HepG2 (cell line): Measurements from ENCODE around the gene IL2RA. TPM values are rescaled to one million over a fixed set of nuclear protein-coding genes. Genes with fewer than 3 reads are reported as not detected.
"Not testable (repeated sequence)": the region's sequence is repeated elsewhere in the genome, so short reads cannot be mapped to it uniquely, and the experiment has no call there.

Experiments
- ATAC-seq: fragments of 200-7000 bp; cut with Tn5 transposase; 3 replicates; pipeline ENCODE4 v1.9.1; 2020; ENCODE audit warnings: mild to moderate bottlenecking, moderate library complexity
- BruUV-seq: library from RNA; stranded (reverse); fragments of 400-500 nt; replicated peaks from 2 replicates; lab custom pipeline; 2021; lab: Mats Ljungman, UMichigan
- CTCF ChIA-PET: fragments of 300-600 bp; formaldehyde crosslinking; extraction: SDS; loops from one replicate; lab custom pipeline; 2021; ENCODE audit warnings: low total read pairs, inconsistent platforms, low intra/inter-chr PET ratio; lab: Yijun Ruan, JAX
- POLR2A ChIA-PET: fragments of 350-600 bp; sonication (Branson Sonifier 250); formaldehyde crosslinking; loops from one replicate; lab custom pipeline; 2020; ENCODE audit warnings: antibody characterized with exemption, inconsistent platforms; lab: Yijun Ruan, JAX
- DNase-seq: peaks from one replicate; pipeline ENCODE4 v3.0.0-alpha.2; 2015; ENCODE audit warnings: low spot score
- FAIRE-seq: peaks from 3 replicates; lab custom pipeline; 2011; peaks lifted over from hg19 to GRCh38; lab: Jason Lieb, UNC
- H2AFZ ChIP-seq: one replicate; pipeline ENCODE4 v1.6.1; 2011; ENCODE audit warnings: low read length, inconsistent platforms
- H3K27ac ChIP-seq: fragments of 300-600 bp; 3 replicates; pipeline ENCODE4 v1.8.0; 2011; ENCODE audit warnings: mixed run types, mild to moderate bottlenecking, mixed read lengths, low read length, inconsistent platforms; ENCODE audit not compliant: insufficient read depth; ENCODE audit errors: extremely low read length
- H3K27me3 ChIP-seq, 2 experiments: fragments of 200-600 bp in 1 of 2; 2 replicates in 1 of 2; 3 replicates in 1 of 2; pipeline versions ENCODE4 v1.6.0 to v1.8.0; 2011; ENCODE audit warnings: low read length in 2 of 2, mild to moderate bottlenecking in 2 of 2, moderate library complexity in 2 of 2, inconsistent platforms in 1 of 2; ENCODE audit not compliant: insufficient read depth in 2 of 2, control insufficient read depth in 1 of 2
- H3K36me3 ChIP-seq, 2 experiments: fragments of 200-600 bp in 1 of 2; replicated peaks in 1 of 2; 2 replicates in 1 of 2; 3 replicates in 1 of 2; pipeline versions ENCODE4 v1.5.1 to v1.8.0; 2011; ENCODE audit warnings: low read length in 2 of 2, inconsistent platforms in 1 of 2; ENCODE audit not compliant: insufficient read depth in 2 of 2, control insufficient read depth in 1 of 2
- H3K4me1 ChIP-seq: 2 replicates; pipeline ENCODE4 v1.5.1; 2012; ENCODE audit warnings: low read length, inconsistent platforms; ENCODE audit not compliant: insufficient read depth
- H3K4me2 ChIP-seq: 2 replicates; pipeline ENCODE4 v1.6.0; 2011; ENCODE audit warnings: low read depth, low read length, inconsistent platforms
- H3K4me3 ChIP-seq, 3 experiments: fragments of 200-600 bp in 1 of 3; sonication (generic), shearing (Covaris generic) in 1 of 3; replicated peaks in 1 of 3; 2 replicates each; pipeline ENCODE4 v1.5.1; 2011 to 2016; ENCODE audit warnings: low read length in 3 of 3, inconsistent platforms in 2 of 3, low read depth in 2 of 3, mild to moderate bottlenecking in 2 of 3, control low read depth in 1 of 3, mixed read lengths in 1 of 3; ENCODE audit not compliant: insufficient read depth in 1 of 3
- H3K79me2 ChIP-seq: one replicate; pipeline ENCODE4 v1.6.1; 2011; ENCODE audit warnings: low read length, inconsistent platforms; ENCODE audit not compliant: insufficient read depth
- H3K9ac ChIP-seq: 2 replicates; pipeline ENCODE4 v1.6.0; 2011; ENCODE audit warnings: mild to moderate bottlenecking, low read depth, low read length, inconsistent platforms; ENCODE audit not compliant: insufficient read depth
- H3K9me3 ChIP-seq: 2 replicates; pipeline ENCODE4 v1.5.1; 2012; ENCODE audit warnings: mild to moderate bottlenecking, low read length
- H4K20me1 ChIP-seq: 2 replicates; pipeline ENCODE4 v1.6.0; 2011; ENCODE audit warnings: inconsistent platforms, mild to moderate bottlenecking, low read length, moderate library complexity; ENCODE audit not compliant: insufficient read depth
- MBNL3 ChIP-seq: fragments of 250-450 bp; sonication (Bioruptor Pico); conservative IDR thresholded peaks from 2 replicates; pipeline ENCODE4 v1.8.0; 2022; ENCODE audit warnings: mild to moderate bottlenecking, inconsistent platforms
- U2AF1 ChIP-seq: fragments of 200-400 bp; formaldehyde crosslinking; optimal IDR thresholded peaks from 2 replicates; pipeline ENCODE3; 2017; ENCODE audit warnings: mild to moderate bottlenecking, low read depth, low read length
- WGBS: methylation state at CpG from one replicate; pipeline ENCODE4 v1.1.6; 2017; ENCODE audit warnings: low lambda C conversion rate; 5-methylcytosine and 5-hydroxymethylcytosine counted together
- in situ Hi-C: cut with HindIII; loops from 2 replicates; pipeline ENCODE4 v1.10.0; 2017; ENCODE audit warnings: low pct_unique_long_range_greater_than_20kb; ENCODE audit not compliant: extremely low pct_ligation_motif_present
- intact Hi-C: fragments of 100-400 bp; cut with micrococcal nuclease; formaldehyde crosslinking; loops from one replicate; pipeline ENCODE4 v1.10.0; 2022; ENCODE audit not compliant: unreplicated experiment
- polyA plus RNA-seq, 8 experiments: library from polyadenylated mRNA; depleted of rRNA in 3 of 8; stranded (reverse) in 7 of 8; unstranded in 1 of 8; fragments of >200 nt; fragmentation: Illumina TruSeq in 4 of 8; extraction: Trizol in 4 of 8; gene quantifications; 2 replicates each; pipeline versions ENCODE4 v1.2.1 to v1.2.3, GENCODE V29; 2011 to 2016; ENCODE audit warnings: low read depth in 4 of 8, missing spikeins in 1 of 8, mixed read lengths in 1 of 8; ENCODE audit not compliant: insufficient read depth in 1 of 8
- total RNA-seq, 5 experiments: library from RNA; depleted of rRNA; stranded (reverse); fragments of >200 nt; fragmentation: Illumina TruSeq; extraction: Trizol; gene quantifications; 2 replicates each; pipeline ENCODE4 v1.2.3, GENCODE V29; 2016; ENCODE audit warnings: low read depth in 1 of 5
- TF ChIP-seq, protein P1 (sequence below): sonication (generic); formaldehyde crosslinking; IDR thresholded peaks from 2 replicates; pipeline ENCODE4 v1.5.1; 2020; ENCODE audit warnings: missing genetic modification reagents, mild to moderate bottlenecking, borderline replicate concordance
- TF ChIP-seq, protein P2 (sequence below): sonication (generic); formaldehyde crosslinking; IDR thresholded peaks from 2 replicates; pipeline ENCODE4 v1.4.0; 2020; ENCODE audit warnings: missing genetic modification reagents

The IL2RA gene
- total and polyA plus RNA-seq, 2 of the 13 experiments (the other 11 are each of a cell fraction or from before 2014, with no cell fraction given): not detected

DNA sequence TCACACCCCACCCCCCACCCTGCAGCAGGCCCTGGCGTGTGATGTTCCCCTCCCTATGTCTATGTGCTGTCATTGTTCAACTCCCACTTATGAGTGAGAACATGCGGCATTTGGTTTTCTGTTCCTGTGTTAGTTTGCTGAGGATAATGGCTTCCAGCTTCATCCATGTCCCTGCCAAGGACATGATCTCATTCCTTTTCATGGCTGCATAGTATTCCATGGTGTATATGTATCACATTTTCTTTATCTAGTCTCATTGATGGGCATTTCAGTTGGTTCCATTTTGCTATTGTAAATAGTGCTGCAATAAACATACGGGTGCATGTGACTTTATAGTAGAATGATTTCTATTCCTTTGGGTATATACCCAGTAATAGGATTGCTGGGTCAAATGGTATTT lies 2.6 kb upstream of the IL2RA start:
- FAIRE-seq, H3K4me2 ChIP-seq, H3K36me3 ChIP-seq, DNase-seq, intact Hi-C loops, H2AFZ ChIP-seq, H4K20me1 ChIP-seq, BruUV-seq, H3K4me3 ChIP-seq, CTCF ChIA-PET, ATAC-seq, H3K9ac ChIP-seq, H3K79me2 ChIP-seq, H3K4me1 ChIP-seq, H3K27ac ChIP-seq, H3K9me3 ChIP-seq, POLR2A ChIA-PET, in situ Hi-C loops: not testable (repeated sequence)
- 43% methylated on average over 3 of the region's 3 CpGs for WGBS
- peaks cover 7 to 29% of the 10 kb centered on the region in 2 experiments; a peak in 4 of 5 replicates for H3K27me3 ChIP-seq

DNA sequence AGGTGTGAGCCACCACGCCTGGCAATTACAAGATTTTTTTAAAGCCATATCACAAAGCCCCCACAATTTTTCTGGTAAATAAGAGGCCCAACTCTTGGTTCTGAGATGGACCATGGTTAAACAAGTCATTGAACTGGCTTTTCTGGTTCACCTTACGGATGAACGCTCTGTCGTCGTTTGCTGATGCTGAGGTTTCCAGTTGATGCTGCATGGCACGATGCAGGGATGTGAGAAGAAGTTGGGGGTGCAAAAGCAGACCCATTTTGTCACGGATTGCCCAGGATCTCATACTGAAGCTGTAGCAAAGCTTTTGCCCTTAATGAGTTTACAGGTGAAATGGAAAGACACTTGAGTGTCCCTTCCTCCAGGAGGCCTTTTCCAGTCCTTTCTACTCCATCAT lies 2.0 kb upstream of the IL2RA start:
- H3K27ac ChIP-seq: no peak overlapping the region
- ATAC-seq (no peak), DNase-seq (no peak), FAIRE-seq (no peak)
- intact Hi-C loops: no loop called here
- H3K4me3 ChIP-seq: no peak overlapping the region
- POLR2A ChIA-PET: no interaction called here
- H2AFZ ChIP-seq: no peak overlapping the region
- H3K27me3 ChIP-seq: peaks cover 7 to 25% of the 10 kb centered on the region in 2 experiments; a peak in 4 of 5 replicates
- H3K79me2 ChIP-seq: no peaks in the 10 kb centered on the region
- no peak overlapping the region for H3K4me2 ChIP-seq
- in situ Hi-C loops: no loop called here
- CTCF ChIA-PET: no interaction called here
- no peaks in the 10 kb centered on the region for H3K36me3 ChIP-seq
- BruUV-seq: no TSS peak
- WGBS: 33% methylated on average over 7 of the region's 7 CpGs
- TF ChIP-seq, protein P1, sequence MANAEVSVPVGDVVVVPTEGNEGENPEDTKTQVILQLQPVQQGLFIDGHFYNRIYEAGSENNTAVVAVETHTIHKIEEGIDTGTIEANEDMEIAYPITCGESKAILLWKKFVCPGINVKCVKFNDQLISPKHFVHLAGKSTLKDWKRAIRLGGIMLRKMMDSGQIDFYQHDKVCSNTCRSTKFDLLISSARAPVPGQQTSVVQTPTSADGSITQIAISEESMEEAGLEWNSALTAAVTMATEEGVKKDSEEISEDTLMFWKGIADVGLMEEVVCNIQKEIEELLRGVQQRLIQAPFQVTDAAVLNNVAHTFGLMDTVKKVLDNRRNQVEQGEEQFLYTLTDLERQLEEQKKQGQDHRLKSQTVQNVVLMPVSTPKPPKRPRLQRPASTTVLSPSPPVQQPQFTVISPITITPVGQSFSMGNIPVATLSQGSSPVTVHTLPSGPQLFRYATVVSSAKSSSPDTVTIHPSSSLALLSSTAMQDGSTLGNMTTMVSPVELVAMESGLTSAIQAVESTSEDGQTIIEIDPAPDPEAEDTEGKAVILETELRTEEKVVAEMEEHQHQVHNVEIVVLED (CRISPR knock-in tag): no peak
- TF ChIP-seq, protein P2, sequence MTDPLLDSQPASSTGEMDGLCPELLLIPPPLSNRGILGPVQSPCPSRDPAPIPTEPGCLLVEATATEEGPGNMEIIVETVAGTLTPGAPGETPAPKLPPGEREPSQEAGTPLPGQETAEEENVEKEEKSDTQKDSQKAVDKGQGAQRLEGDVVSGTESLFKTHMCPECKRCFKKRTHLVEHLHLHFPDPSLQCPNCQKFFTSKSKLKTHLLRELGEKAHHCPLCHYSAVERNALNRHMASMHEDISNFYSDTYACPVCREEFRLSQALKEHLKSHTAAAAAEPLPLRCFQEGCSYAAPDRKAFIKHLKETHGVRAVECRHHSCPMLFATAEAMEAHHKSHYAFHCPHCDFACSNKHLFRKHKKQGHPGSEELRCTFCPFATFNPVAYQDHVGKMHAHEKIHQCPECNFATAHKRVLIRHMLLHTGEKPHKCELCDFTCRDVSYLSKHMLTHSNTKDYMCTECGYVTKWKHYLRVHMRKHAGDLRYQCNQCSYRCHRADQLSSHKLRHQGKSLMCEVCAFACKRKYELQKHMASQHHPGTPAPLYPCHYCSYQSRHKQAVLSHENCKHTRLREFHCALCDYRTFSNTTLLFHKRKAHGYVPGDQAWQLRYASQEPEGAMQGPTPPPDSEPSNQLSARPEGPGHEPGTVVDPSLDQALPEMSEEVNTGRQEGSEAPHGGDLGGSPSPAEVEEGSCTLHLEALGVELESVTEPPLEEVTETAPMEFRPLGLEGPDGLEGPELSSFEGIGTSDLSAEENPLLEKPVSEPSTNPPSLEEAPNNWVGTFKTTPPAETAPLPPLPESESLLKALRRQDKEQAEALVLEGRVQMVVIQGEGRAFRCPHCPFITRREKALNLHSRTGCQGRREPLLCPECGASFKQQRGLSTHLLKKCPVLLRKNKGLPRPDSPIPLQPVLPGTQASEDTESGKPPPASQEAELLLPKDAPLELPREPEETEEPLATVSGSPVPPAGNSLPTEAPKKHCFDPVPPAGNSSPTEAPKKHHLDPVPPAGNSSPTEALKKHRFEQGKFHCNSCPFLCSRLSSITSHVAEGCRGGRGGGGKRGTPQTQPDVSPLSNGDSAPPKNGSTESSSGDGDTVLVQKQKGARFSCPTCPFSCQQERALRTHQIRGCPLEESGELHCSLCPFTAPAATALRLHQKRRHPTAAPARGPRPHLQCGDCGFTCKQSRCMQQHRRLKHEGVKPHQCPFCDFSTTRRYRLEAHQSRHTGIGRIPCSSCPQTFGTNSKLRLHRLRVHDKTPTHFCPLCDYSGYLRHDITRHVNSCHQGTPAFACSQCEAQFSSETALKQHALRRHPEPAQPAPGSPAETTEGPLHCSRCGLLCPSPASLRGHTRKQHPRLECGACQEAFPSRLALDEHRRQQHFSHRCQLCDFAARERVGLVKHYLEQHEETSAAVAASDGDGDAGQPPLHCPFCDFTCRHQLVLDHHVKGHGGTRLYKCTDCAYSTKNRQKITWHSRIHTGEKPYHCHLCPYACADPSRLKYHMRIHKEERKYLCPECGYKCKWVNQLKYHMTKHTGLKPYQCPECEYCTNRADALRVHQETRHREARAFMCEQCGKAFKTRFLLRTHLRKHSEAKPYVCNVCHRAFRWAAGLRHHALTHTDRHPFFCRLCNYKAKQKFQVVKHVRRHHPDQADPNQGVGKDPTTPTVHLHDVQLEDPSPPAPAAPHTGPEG: no peak
- no peak for TF ChIP-seq U2AF1
- TF ChIP-seq MBNL3 (CRISPR knock-in tag): no peak
- H4K20me1 ChIP-seq: no peaks in the 10 kb centered on the region
- H3K9ac ChIP-seq: no peak overlapping the region
- H3K4me1 ChIP-seq: no peaks in the 10 kb centered on the region
- H3K9me3 ChIP-seq: no peaks in the 10 kb centered on the region
